Skeletal muscle tissue (tissue), 4 donors: Measurements from ENCODE around the gene CCDC182. TPM values are rescaled to one million over a fixed set of nuclear protein-coding genes. Genes with fewer than 3 reads are reported as not detected.

Experiments
- H3K27ac ChIP-seq: one replicate; pipeline ENCODE4 v1.7.0; 2013; ENCODE audit warnings: mild to moderate bottlenecking, low read depth, low read length, inconsistent platforms
- H3K27me3 ChIP-seq, 3 donors: one replicate each; pipeline ENCODE4 v1.7.0; 2013; ENCODE audit warnings: low read length in 3 of 3; ENCODE audit not compliant: control insufficient read depth in 3 of 3, insufficient read depth in 3 of 3
- H3K36me3 ChIP-seq, 3 donors: one replicate each; pipeline ENCODE4 v1.7.0; 2013; ENCODE audit warnings: low read length in 3 of 3; ENCODE audit not compliant: control insufficient read depth in 3 of 3, insufficient read depth in 3 of 3
- H3K4me1 ChIP-seq, 3 donors: one replicate each; pipeline ENCODE4 v1.7.0; 2013; ENCODE audit warnings: low read length in 3 of 3, mild to moderate bottlenecking in 3 of 3; ENCODE audit not compliant: control insufficient read depth in 3 of 3, insufficient read depth in 3 of 3
- H3K4me3 ChIP-seq, 3 donors: one replicate each; pipeline ENCODE4 v1.7.0; 2013; ENCODE audit warnings: low read length in 3 of 3
- H3K9ac ChIP-seq, 3 donors: one replicate each; pipeline ENCODE4 v1.7.0; 2013; ENCODE audit warnings: low read length in 3 of 3, mild to moderate bottlenecking in 3 of 3, moderate library complexity in 2 of 3, low read depth in 1 of 3
- H3K9me3 ChIP-seq, 3 donors: one replicate each; pipeline ENCODE4 v1.7.0; 2013; ENCODE audit warnings: low read length in 3 of 3; ENCODE audit not compliant: control insufficient read depth in 3 of 3
- total RNA-seq: library from RNA; depleted of rRNA; stranded (reverse); fragments of >200 nt; gene quantifications from one replicate; pipeline ENCODE4 v1.2.3, GENCODE V29; 2014
- donor health status: Osteomylitis.

Gene CCDC182
- total RNA-seq, 1 donor from 2014 or later, result not detected

DNA sequence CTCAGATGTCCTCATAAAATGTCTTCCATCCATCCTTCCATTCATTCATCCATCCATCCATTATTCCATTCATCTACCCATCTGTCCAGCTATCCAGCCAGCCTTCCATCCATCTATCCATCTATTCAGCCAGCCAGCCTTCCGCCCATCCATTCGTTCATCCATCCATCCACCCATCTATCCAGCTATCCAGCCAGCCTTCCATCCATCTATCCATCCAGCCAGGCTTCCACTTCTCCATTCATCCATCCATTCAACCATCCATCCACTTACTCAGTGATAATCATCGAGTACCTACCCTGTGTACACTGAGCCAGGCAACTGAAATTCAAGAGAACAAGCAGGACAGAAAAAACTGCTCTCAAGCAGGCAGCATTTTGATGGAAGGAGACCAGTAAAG lies 4.6 kb upstream of the CCDC182 start:
- H3K27me3 ChIP-seq, result peaks cover 0 to 7% (median 0%) of the 10 kb centered on the region in 3 donors
- H3K36me3 ChIP-seq, result no peaks in the 10 kb centered on the region
- peaks cover 0 to 3% (median 0%) of the 10 kb centered on the region in 3 donors for H3K4me1 ChIP-seq
- no peak overlapping the region for H3K4me3 ChIP-seq
- no peak overlapping the region for H3K27ac ChIP-seq
- H3K9me3 ChIP-seq, result no peaks in the 10 kb centered on the region
- H3K9ac ChIP-seq, result no peak overlapping the region

DNA sequence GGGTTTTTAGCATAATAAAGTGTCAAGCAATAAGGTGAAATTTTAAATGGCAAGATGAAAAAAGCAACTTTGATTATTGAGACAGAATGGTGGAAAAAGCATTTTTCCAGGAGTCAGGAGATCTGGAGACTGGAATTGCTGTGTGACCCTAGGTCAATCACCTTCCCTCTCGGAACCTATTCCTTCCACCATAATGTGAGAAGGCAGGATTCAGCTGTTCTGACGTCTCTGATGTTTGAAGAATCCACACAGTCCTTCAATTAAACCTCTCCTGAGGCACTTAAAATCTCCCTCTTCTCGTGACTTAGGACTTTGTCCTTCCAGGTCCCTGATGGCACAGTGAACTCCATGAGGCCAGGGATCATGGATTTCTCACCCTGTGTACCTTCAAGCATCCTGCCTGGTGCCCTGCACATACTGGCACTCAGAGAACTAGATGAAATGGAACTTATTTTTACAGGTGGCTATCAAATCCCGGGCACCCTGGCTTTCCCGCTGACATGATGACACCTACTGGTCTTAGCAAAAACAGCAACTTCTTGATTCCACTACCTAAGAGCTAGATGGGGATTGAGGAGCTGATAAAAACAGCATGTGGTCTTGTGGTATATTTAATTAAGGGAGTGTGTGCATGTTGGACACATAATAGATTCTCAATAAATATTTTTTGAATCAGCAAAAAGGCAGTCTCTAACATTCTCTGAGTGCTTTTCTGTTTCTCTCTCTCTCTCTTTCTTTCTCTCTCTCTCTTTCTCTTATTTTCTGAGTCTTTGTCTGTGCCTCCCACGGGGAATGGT lies 2.3 kb upstream of the CCDC182 start:
- H3K4me3 ChIP-seq, result no peak overlapping the region
- H3K27ac ChIP-seq, result no peak overlapping the region
- peaks cover 0 to 7% (median 4%) of the 10 kb centered on the region in 3 donors for H3K27me3 ChIP-seq
- peaks cover 0 to 3% (median 0%) of the 10 kb centered on the region in 3 donors for H3K4me1 ChIP-seq
- no peak overlapping the region for H3K9ac ChIP-seq
- no peaks in the 10 kb centered on the region for H3K36me3 ChIP-seq
- no peaks in the 10 kb centered on the region for H3K9me3 ChIP-seq

DNA sequence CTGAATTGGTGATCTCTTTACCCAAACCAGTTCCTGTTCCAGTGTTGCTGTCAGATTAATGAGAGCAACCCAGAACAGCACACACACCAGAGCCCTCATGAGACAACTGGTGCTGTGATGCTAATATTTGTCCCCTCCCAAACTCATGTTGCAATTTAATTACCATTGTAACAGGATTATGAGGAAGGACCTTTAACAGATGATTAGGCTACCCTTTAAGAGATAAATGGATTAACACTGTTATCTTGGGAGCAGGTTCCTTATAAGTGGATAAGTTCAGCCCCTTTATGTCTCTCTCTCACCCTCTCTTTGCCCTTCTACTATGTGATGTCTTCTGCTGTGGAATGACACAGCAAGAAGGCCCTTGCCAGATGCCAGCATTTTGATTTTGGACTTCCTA lies 1.1 kb upstream of the CCDC182 start:
- Histone ChIP-seq H3K9me3 (no peaks in the 10 kb centered on the region), H3K4me1 (peaks cover 0 to 3% (median 0%) of the 10 kb centered on the region in 3 donors), H3K36me3 (no peaks in the 10 kb centered on the region), H3K4me3 (no peak overlapping the region), H3K9ac (no peak overlapping the region), H3K27me3 (peaks cover 0 to 7% (median 4%) of the 10 kb centered on the region in 3 donors), H3K27ac (no peak overlapping the region)

DNA sequence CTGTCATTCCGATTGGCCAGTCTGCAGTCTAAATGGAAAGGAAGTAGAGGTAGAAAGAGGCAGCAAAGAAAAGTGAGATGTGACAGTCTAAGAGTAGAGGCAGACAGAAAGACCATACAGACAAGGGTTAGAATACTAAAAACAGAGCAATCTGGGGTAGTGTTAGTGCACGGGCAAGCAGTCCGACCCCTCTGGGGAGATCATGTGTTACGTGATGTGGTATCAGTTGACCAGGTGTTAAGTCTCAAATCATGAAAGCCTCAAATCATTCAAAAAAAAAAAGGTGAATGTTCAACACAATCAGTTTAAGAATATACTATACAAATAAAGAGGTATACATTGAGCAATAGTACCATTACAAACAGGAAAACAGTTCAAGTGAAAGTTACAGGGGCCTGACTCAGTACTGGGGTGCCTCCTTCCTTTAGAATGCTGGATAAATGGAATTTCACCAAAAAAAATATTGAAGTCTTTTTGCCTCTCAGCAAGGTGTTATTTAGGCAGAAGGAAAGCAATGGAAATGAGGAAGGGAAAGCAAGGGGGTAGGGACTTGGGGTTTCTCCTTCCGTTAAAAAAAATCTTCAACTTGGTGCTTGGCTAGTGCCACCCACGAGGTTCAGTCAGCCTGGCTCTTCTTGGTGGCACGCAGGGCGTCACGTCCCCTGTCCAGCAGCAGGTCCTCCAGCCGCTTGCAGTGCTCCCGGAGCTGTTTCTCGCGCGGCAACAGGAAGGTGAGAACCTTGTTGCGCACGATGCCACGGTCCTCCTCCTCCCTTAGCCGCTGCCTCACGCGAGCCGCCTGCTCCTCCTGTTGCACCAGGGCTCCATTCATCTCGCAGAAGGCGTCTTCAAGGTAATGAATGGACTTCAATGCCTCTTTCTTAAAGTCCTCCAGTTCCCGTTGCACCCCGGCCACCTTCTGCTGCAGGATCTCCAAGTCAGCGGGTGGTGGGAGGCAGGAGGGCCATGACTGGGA lies 616 bp downstream of the CCDC182 start:
- H3K4me1 ChIP-seq, result no peaks in the 10 kb centered on the region
- H3K4me3 ChIP-seq, result no peak overlapping the region
- H3K9ac ChIP-seq, result no peak overlapping the region
- H3K27ac ChIP-seq, result no peak overlapping the region
- no peaks in the 10 kb centered on the region for H3K9me3 ChIP-seq
- peaks cover 0 to 8% (median 4%) of the 10 kb centered on the region in 3 donors for H3K27me3 ChIP-seq
- H3K36me3 ChIP-seq, result no peaks in the 10 kb centered on the region

DNA sequence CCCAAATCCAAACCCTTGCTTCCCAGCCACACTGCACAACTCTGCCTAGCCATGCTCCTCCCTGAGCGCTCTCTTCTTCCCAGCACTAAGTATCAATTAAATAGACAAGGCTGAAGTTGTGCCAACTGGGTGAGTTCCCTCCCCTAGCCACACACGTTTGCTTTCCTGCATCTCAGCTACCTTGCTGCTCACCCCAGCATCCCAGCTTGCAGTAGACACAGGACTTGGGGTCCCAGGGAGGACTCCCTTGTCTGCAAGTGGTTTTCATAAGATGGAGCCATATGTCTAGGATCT lies 4.9 kb downstream of the CCDC182 start:
- Histone ChIP-seq H3K27ac (no peak overlapping the region), H3K36me3 (no peaks in the 10 kb centered on the region), H3K4me3 (no peak overlapping the region), H3K27me3 (peaks cover 0 to 4% (median 4%) of the 10 kb centered on the region in 3 donors), H3K9me3 (no peaks in the 10 kb centered on the region), H3K9ac (no peak overlapping the region), H3K4me1 (no peaks in the 10 kb centered on the region)

DNA sequence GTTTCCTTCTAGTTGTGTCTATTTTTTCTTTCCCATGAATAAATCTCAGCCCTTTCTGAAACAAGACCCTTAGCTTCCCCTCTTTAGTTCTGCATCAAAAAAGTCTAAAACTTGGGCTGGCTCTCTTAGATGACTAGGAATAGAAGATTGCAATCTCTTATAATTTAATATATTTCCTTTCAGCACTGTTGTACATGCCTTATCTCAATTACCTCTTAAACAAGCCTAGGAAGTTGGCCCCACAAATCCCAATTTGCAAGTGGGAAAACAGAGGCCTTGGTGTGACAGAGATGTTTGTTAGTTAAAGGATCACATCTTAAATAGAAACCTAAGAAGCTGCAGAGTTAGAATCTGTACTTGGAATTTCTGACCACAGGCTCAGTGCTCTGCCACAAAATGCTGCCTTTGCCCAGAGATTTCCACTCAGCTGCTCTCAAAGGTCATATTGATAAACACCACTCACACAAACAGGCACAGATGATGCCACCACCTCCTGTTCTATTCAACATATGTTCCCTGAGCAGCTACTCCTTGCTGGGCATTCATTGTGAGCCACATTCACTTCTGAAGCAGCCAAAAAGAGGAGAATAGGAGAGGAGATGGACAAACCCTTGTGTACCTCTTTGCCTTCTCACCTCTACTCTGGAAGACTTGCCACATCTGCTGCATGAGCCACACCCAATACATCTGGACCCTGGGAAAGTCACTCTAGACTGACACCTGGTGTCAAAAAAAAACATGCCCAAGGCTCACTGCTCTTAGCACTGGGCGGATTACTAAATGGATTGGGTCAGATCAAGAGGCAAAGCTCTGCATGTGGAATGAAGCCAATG lies 5.5 kb downstream of the CCDC182 start:
- Histone ChIP-seq H3K36me3 (no peaks in the 10 kb centered on the region), H3K27me3 (peaks cover 0 to 4% (median 4%) of the 10 kb centered on the region in 3 donors), H3K9ac (no peak overlapping the region), H3K4me1 (no peaks in the 10 kb centered on the region), H3K4me3 (no peak overlapping the region), H3K27ac (no peak overlapping the region), H3K9me3 (no peaks in the 10 kb centered on the region)

DNA sequence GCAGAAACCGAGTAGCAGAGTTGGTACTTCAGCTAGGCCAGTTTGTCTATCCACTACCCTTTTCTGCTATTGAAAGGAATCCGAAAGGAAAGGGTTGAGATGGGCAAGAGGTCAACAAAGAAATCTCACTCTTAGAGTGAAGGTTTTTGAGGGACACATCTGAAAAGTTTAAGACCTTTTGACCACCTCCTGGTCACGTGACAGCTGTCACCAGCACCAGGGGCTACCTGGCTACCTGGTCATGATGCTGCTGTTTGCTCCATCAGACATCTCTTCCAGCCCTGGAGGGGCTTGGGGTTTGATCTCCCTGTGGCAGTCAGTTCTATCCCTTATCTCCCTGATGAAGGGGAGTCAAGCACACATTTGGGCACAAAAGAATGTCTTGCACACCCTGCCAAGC lies 7.6 kb downstream of the CCDC182 start:
- H3K36me3 ChIP-seq, result no peaks in the 10 kb centered on the region
- H3K27ac ChIP-seq, result no peak overlapping the region
- no peaks in the 10 kb centered on the region for H3K4me1 ChIP-seq
- H3K9ac ChIP-seq, result no peak overlapping the region
- H3K4me3 ChIP-seq, result no peak overlapping the region
- H3K9me3 ChIP-seq, result no peaks in the 10 kb centered on the region
- H3K27me3 ChIP-seq, result peaks cover 0 to 4% (median 0%) of the 10 kb centered on the region in 3 donors

DNA sequence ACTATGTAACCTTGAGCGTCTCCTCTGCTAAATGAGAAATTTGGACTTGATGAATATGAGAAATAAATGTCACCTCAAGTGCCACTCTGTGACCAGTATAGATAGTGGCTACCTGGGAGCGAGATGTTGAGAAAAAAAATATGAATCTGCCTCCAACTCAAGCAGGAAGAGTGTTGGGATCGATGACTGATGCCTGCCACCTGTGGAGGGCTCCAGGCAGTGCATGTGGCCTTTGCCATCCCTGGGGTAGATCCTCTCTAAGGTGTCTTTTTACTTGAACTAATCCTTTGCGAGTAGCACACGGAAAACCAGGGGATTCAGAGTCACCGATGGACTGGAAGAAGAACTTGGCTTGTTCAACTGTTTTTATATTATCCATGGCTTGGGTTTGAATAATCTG lies 9.4 kb downstream of the CCDC182 start:
- Histone ChIP-seq H3K4me1 (peaks cover 2 to 6% (median 3%) of the 10 kb centered on the region in 3 donors), H3K9me3 (no peaks in the 10 kb centered on the region), H3K4me3 (no peak overlapping the region), H3K27ac (no peak overlapping the region), H3K9ac (no peak overlapping the region), H3K36me3 (no peaks in the 10 kb centered on the region), H3K27me3 (peaks cover 0 to 4% (median 0%) of the 10 kb centered on the region in 3 donors)

DNA sequence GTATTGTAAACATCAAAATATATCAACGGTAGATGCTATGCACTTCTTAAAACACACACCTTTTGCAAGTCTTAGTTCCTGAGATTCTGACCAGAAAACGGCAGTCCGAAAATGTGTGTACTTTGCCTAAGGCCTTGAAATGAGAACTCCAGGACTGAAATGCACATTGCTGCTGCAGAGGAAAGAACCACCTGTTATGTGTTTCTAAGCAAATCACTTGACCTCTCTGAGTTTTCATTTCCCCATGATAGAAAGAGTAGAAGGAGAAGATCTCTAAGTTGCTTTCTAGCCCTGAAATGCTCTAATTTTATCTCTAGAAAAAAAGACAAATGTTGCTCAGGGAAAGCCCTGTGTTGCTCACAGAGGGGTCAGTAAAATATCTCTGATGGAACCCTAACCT lies 9.9 kb downstream of the CCDC182 start:
- no peaks in the 10 kb centered on the region for H3K36me3 ChIP-seq
- no peak overlapping the region for H3K4me3 ChIP-seq
- no peak overlapping the region for H3K9ac ChIP-seq
- no peaks in the 10 kb centered on the region for H3K9me3 ChIP-seq
- H3K4me1 ChIP-seq, result peaks cover 2 to 6% (median 3%) of the 10 kb centered on the region in 3 donors
- H3K27ac ChIP-seq, result no peak overlapping the region
- H3K27me3 ChIP-seq, result peaks cover 0 to 1% (median 0%) of the 10 kb centered on the region in 3 donors
